HG03103 (cell line): ENCODE data around the gene ARRDC3.
A peak's percentile ranks its signal among the peaks of the same experiment; 100 is the strongest.
"Not testable (repeated sequence)": the region's sequence is repeated elsewhere in the genome, so short reads cannot be mapped to it uniquely, and the experiment has no call there.

ENCODE experiments used
- ATAC-seq: cut with Tn5 transposase; IDR thresholded peaks from one replicate; pipeline ENCODE4 v1.9.1; 2021; ENCODE audit warnings: low read depth; ENCODE audit not compliant: unreplicated experiment

The ARRDC3 gene, protein sequence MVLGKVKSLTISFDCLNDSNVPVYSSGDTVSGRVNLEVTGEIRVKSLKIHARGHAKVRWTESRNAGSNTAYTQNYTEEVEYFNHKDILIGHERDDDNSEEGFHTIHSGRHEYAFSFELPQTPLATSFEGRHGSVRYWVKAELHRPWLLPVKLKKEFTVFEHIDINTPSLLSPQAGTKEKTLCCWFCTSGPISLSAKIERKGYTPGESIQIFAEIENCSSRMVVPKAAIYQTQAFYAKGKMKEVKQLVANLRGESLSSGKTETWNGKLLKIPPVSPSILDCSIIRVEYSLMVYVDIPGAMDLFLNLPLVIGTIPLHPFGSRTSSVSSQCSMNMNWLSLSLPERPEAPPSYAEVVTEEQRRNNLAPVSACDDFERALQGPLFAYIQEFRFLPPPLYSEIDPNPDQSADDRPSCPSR

DNA sequence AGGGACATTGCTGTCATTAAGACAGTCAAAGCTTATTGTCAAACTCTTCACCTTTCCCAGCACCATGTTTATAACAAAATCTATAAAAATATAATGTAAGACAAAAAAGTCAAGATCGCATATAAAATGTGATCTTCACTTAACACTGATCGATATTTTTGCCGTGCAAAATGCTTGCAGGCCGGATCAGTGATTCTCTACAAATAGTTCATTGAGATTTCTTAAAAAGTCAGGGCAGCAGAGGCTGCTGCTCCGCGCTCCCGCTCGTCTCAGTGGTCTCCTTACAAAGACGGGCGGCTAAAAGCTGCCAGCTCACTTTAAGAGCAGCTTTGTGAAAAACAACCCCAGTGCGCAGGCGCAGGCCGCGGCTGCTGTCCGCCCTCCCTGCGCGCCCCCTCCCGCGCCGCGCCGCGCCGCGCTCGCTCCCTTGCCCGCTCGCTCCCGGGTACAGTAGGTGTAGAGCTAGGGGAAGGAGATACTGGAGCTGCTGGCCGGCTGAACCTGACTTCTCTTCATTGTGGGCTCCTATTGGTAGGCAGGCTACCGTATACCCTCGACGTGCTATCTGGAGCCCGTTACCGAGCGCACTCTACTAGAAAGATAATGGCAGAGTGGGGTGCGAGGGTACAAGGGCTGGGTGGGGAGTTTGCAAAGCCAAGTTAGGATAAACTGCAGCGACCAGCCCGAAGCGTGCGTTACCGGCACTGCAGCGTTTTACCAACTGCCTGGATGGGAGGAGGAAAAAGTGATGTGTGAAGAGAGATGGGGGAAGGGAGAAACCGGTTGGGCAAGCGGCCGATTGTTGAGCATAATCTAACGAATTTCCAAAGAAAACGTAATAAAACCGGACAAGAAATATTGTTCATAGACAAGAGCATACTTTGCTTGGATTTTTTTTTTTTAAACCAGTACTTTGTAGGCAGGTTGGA is at the start of gene ARRDC3:
Gene ARRDC3 (minus strand): TSS at position 291 of the 929 bp plus-strand sequence. CDS start 225 bp downstream, at position 66.
- ATAC-seq: peak; percentile 45

DNA sequence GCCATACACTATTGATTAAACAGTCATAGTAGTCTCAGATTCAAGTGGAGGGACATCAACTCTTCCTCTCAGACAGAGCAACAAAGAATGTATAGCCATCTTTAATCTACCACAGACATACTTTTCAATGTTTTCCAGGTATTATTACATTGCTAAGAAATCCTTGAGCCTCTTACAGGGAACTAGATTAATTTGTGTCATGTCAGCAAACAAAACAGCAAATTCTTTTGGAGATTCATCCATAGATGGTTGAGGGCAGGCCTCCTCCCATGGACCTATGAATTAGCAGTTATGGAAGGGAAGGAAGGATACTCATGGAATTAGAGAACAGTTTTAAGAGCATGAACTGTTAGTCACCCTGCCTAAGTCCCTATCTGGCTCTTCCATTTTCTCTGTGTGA is 47.8 kb upstream of the ARRDC3 start:
- ATAC-seq: no peak

GRCh38 chr5:91424638-91425436 is 41.7 kb upstream of the ARRDC3 start:
- ATAC-seq: no peak

DNA sequence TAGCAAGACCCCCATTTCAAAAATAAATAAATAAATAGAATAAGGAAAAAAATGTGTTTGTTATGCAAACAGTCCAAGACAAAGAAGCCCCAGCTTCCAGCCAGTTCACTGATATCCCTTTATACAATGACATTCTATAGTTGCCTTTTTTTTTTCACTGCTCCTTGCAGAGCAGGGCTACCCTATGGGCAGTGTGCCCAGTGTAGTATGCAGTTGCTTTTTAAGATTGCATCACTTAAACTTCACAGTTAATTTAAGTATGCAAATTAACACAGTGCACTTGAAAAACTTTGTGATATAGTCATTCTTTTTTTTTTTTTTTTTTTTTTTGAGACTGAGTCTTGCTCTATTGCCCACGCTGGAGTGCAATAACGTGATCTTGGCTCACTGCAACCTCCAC is 40.8 kb upstream of the ARRDC3 start:
- no peak for ATAC-seq

DNA sequence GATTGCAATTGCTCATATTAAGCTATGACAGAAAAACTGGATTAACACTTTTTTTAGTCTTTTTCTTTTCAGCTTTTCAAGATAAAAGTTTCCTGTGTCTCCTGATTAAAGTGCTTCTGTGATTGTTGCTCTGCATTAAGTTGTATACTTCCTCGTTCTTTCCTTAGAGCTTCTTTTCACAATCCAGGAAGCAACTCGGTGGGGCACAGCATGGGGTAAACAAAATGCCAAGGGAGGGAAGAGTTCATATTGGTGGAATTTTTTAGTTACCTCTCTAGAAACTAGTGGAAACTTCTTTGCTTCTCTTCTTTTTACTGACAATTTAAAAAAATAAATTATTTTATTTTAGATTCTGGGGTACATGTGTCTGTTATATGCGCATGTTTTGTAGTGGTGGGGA is 37.8 kb upstream of the ARRDC3 start:
- no peak for ATAC-seq

DNA sequence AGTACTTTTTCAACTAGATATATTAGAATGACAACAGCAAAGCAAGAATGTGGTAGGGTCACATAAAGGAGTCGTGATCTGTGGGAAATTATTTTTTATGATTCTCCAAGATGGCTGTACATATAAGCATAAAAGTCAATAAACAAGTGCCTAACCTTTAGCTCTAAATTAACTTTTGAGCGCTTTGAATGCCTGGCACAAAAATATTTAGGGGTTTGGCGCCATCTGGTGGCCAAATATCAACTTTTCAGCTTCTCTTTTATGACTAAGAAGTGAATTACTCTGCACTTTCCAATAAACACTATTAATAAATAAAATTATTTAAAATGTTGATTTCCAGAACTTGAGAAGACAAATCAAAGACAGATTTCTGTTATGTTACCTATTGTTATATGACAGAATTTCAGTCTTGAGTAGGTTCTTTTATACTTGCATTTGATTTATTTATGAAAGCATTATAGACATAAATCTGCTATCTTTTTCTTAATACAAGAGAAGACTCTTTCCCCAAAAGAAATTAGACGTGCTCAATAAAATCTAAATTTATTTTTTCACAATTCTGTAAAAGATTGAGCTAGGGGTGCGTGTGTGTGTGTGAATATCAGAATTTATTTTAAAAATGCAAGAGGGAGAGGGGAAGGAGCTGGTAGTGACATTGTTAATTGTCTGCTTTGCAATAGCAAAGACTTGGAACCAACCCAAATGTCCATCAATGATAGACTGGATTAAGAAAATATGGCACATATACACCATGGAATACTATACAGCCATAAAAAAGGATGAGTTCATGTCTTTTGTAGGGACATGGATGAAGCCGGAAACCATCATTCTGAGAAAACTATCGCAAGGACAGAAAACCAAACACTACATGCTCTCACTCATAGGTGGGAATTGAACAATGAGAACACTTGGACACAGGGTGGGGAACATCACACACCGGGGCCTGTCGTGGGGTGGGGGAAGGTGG is 36.7 kb upstream of the ARRDC3 start:
- no peak for ATAC-seq

DNA sequence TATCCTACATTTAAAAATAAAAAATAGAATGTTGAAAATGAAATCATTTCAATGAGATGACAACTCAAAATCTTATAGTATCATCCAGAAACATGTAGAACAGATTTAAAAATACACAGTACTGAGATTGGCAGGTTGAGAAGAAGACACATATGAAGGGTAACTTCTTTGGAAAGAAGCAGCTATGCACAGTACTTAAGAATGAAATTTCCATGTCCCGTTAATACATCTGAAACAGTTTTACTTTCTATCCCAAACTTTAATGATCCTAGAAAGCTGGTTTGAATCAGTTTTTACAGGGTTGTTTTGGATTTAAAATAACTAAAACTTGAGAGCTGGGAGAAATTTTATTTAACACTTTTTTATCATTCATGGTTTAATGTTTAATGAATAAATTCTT is 36.0 kb upstream of the ARRDC3 start:
- no peak for ATAC-seq

GRCh38 chr5:91418158-91418557 is 35.0 kb upstream of the ARRDC3 start:
- ATAC-seq: no peak

DNA sequence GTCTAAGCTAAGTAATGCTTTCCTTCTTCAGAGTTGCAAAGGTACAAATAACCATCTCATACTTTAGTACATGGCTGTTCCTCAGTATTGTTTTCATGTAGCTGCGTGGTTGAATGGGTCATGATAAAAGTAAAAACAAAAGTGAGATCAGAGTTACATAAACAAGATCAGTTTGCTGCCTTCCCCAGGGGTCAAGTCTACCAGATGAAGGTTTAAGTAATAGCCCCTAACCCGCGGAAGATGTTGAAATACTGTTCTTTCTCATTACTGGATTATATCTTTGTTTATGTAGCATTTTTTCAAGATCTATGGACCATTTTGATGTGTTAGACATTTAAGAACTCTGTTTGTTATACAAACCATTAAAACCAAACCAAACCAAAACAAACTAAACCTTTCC is 34.1 kb upstream of the ARRDC3 start:
- no peak for ATAC-seq

DNA sequence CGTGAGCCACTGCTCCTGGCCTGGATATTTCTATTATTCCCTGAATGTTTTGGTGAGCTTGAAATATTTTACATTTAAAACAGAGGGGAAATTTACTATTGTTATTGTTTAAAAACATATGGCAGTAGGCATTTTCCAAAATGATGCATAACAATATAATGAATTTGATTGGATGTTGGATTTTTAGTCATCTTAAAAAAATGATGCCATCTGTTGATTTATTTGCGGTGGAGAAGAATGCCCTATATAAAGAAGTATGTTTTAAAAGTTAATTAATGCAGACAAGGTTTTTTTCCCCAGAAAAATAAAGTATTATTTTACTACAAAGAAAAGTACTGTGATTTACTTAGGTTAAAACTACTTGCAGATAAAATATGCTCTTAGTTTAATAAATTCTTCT is 33.4 kb upstream of the ARRDC3 start:
- no peak for ATAC-seq

GRCh38 chr5:91409304-91409703 is 26.2 kb upstream of the ARRDC3 start:
- ATAC-seq: no peak

DNA sequence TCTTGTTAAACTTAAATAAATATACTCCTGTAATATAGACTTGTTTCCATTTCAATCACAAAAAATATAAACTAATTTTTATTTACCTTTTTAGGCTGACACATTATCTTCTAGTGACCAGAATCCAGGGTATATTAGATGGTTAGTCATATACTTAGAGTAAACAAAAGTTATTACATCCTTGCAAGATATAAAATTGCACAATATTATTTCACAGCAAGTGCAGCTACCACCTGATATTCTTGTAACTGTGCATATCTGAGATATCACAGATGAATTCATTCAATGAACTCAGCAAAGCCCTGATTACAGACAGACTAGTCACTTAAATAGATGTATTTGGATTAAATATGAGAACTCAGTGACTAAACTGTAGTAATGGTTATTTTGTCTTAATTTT is 25.6 kb upstream of the ARRDC3 start:
- no peak for ATAC-seq

GRCh38 chr5:91407204-91407603 is 24.1 kb upstream of the ARRDC3 start:
- no peak for ATAC-seq

DNA sequence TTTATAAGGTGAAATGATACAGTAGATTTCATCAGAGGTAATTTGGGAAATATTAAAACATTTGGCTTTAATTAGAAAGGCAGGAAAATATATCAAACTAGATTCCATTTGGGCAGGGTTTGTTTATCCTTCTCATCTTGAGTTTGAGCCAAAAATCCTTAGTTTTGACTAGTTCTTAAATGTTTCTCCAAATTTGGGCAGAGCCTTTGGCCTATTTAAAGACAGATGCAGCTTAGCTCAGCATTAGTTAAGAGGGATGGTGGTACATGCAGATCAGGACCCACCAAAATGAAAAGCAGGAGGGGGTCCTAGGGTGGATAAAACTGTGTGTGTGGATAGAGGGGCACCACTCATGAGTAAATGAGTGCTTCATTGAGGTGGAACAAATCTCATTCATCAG is 20.3 kb upstream of the ARRDC3 start:
- no peak for ATAC-seq

DNA sequence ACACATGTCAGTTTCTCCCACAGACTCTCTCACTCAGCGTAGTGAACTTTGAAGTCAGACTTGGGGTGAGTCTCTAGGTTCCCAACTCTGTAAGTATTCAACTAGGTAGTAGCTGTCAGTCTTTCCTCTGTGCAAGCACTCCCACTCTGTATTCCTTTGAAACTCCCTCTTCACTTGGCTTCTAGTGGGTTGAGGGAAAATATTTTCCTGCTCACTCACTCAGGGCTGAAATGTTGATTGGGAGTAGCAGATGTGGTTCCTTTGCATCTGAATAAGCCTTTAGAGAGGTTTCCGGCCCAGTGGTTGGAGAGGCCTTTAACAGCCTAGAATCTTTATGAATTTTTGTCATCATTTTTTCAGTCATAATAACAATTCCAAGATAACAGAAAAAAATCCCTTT is 18.1 kb upstream of the ARRDC3 start:
- ATAC-seq: no peak

- no peak for ATAC-seq
These were observed 14.7 kb upstream of the ARRDC3 start for GRCh38 chr5:91397791-91398190.

- ATAC-seq: no peak
These were observed 7.2 kb upstream of the ARRDC3 start for GRCh38 chr5:91390268-91390667.

- not testable (repeated sequence) for ATAC-seq
These were observed 6.4 kb upstream of the ARRDC3 start for GRCh38 chr5:91389555-91389954.

DNA sequence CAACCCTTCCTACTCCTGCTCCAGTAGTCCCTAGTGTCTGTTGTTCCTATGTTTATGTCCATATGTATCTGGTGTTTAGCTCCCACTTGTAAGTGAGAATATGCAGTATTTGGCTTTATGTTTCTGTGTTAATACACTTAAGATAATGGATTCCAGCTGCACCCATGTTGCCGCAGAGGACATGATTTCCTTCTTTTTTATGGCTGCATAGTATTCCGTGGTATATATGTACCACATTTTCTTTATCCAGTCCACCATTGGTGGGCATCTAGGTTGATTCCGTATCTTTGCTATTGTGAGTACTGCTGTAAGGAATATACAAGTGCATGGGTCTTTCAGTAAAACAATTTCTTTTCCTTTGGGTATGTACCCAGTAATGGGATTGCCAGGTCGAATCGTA is 5.2 kb upstream of the ARRDC3 start:
- ATAC-seq: no peak

GRCh38 chr5:91386120-91386519 is 3.0 kb upstream of the ARRDC3 start:
- no peak for ATAC-seq
